Activated CD8-positive, alpha-beta T cell treated with anti-CD3 and anti-CD28 coated beads for 36 hours (primary cell): Measurements from ENCODE around the gene MAPK8. TPM values are rescaled to one million over a fixed set of nuclear protein-coding genes. Genes with fewer than 3 reads are reported as not detected.
A peak's percentile ranks its signal among the peaks of the same experiment; 100 is the strongest.

Source experiments
- ATAC-seq: fragments of 200-7000 bp; cut with Tn5 transposase; one replicate; pipeline ENCODE4 v1.10.0; 2021; ENCODE audit warnings: mild to moderate bottlenecking, moderate library complexity
- CTCF ChIA-PET: fragments of 350-600 bp; sonication (Branson Sonifier 250); formaldehyde crosslinking; loops from one replicate; lab custom pipeline; 2021; ENCODE audit warnings: antibody characterized with exemption; lab: Charles Lee
- POLR2A ChIA-PET: fragments of 350-600 bp; sonication (Branson Sonifier 250); formaldehyde crosslinking; loops from one replicate; lab custom pipeline; 2021; ENCODE audit warnings: antibody characterized with exemption; lab: Charles Lee
- DNase-seq: peaks from one replicate; pipeline ENCODE4 v3.0.0-alpha.2; 2020
- H3K27ac Mint-ChIP-seq: one replicate; pipeline ENCODE4 v1.8.0; 2021; ENCODE audit warnings: mild to moderate bottlenecking, mixed read lengths
- H3K27me3 Mint-ChIP-seq: one replicate; pipeline ENCODE4 v1.8.0; 2021; ENCODE audit warnings: mixed read lengths
- H3K36me3 Mint-ChIP-seq: one replicate; pipeline ENCODE4 v1.8.0; 2021; ENCODE audit warnings: low read depth, mixed read lengths
- H3K4me1 Mint-ChIP-seq: one replicate; pipeline ENCODE4 v1.8.0; 2021; ENCODE audit warnings: low read depth, mixed read lengths
- H3K4me3 Mint-ChIP-seq: one replicate; pipeline ENCODE4 v1.8.0; 2021; ENCODE audit warnings: mild to moderate bottlenecking, moderate library complexity, mixed read lengths
- H3K9me3 Mint-ChIP-seq: one replicate; pipeline ENCODE4 v1.8.0; 2021; ENCODE audit warnings: mixed read lengths
- intact Hi-C: fragments of 100-400 bp; cut with micrococcal nuclease; formaldehyde crosslinking; loops from one replicate; pipeline ENCODE4 v1.10.0; 2022
- total RNA-seq, 2 experiments: library from RNA; stranded (reverse); gene quantifications; one replicate each; pipeline ENCODE4 v1.2.3, GENCODE V29; 2021
- TF ChIP-seq, protein P1 (sequence below): fragments of 200-600 bp; IDR thresholded peaks from one replicate; pipeline ENCODE4 v1.8.0; 2022; ENCODE audit warnings: antibody characterized with exemption, mild to moderate bottlenecking

The MAPK8 gene
- total RNA-seq, 2 experiments from 2014 or later: 40.5 to 41.1 TPM

DNA sequence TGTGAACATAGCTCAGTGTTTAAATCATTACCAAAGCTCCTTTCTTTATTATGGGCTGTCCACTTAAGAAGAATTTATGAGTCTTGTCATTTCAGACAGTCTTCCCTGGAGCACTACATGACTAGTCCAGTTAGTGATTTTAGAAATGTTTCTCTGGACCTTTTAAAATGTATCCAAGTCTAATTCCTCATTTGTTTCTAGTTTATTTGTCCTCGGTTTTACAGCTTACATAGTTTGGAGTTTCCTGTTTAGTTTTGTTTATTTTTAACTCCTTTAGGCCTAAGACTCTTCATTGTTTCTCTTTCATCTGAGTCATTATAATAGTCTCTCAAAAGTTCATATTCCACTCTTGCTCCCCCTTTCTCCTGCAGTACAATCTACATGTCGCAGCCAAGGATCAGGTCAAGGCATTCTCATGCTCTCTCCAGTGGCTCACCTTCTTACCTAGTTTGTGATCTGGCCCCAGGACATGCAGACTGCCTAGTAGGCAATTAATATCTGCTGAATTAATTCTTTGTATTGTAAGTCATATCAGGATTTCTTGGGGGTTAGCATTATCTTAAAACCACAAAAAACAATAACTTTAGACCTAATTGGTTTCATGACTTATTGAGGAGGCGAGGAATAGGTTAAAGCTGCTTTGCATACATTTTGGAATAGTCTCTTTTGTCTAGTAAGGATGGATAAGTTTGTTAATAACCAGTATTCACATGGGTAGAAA, 93.8 kb downstream of the MAPK8 start:
- Mint-ChIP-seq H3K9me3 (no peaks in the 10 kb centered on the region), H3K4me1 (peaks cover 24% of the 10 kb centered on the region), H3K4me3 (no peak overlapping the region), H3K27ac (no peak overlapping the region), H3K27me3 (no peaks in the 10 kb centered on the region), H3K36me3 (peaks cover 1% of the 10 kb centered on the region)
- ATAC-seq (no peak), DNase-seq (no peak)
- CTCF ChIA-PET: interaction anchor here (1.2 to 1.4 kb wide), 2 partner anchors 36 to 256 kb away, joined by 3 to 6 read pairs; no protein-coding TSS in a partner anchor
- POLR2A ChIA-PET: no interaction called here
- TF ChIP-seq, protein P1, sequence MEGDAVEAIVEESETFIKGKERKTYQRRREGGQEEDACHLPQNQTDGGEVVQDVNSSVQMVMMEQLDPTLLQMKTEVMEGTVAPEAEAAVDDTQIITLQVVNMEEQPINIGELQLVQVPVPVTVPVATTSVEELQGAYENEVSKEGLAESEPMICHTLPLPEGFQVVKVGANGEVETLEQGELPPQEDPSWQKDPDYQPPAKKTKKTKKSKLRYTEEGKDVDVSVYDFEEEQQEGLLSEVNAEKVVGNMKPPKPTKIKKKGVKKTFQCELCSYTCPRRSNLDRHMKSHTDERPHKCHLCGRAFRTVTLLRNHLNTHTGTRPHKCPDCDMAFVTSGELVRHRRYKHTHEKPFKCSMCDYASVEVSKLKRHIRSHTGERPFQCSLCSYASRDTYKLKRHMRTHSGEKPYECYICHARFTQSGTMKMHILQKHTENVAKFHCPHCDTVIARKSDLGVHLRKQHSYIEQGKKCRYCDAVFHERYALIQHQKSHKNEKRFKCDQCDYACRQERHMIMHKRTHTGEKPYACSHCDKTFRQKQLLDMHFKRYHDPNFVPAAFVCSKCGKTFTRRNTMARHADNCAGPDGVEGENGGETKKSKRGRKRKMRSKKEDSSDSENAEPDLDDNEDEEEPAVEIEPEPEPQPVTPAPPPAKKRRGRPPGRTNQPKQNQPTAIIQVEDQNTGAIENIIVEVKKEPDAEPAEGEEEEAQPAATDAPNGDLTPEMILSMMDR: no peak
- intact Hi-C loops: no loop called here

DNA sequence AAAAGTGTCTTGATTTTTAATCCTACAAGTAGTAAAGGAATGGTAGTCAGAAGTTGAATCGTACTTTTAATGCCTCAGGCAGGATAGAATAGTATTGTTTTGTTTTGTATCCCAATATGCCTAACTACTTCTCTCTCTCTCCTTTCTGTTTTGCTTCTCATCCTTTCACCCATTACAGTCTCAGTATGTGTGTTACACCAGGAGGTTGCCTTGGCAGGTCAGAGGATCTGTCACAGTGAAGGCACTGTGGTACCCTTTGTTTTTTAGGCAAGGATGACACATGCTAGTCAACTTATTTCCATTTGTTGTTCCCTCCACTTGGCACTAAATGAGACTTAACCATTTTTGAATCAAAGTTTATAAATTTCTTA, 94.4 kb downstream of the MAPK8 start:
- CTCF ChIA-PET: no interaction called here
- Mint-ChIP-seq H3K27me3 (no peaks in the 10 kb centered on the region), H3K36me3 (peaks cover 2% of the 10 kb centered on the region), H3K4me3 (no peak overlapping the region), H3K9me3 (no peaks in the 10 kb centered on the region), H3K27ac (no peak overlapping the region), H3K4me1 (peaks cover 24% of the 10 kb centered on the region)
- TF ChIP-seq, protein P1: no peak
- intact Hi-C loops: no loop called here
- no peak for DNase-seq
- ATAC-seq: peak; percentile 34
- POLR2A ChIA-PET: no interaction called here

DNA sequence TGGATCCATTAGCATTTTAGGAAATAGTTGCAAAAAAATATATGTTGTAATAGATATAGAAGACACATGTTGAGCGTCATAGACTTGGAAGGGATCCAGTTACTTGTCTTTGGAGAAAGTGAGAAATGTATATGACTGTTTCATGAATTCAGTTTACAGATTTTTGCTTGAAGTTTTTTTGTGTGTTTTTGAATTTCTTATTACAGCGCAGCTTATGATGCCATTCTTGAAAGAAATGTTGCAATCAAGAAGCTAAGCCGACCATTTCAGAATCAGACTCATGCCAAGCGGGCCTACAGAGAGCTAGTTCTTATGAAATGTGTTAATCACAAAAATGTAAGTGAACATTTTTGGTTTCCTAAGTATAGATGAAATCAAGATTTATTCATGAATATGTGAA, 98.2 kb downstream of the MAPK8 start:
- no peak for ATAC-seq
- Mint-ChIP-seq H3K9me3 (no peaks in the 10 kb centered on the region), H3K27me3 (no peaks in the 10 kb centered on the region), H3K4me3 (no peak overlapping the region), H3K36me3 (peaks cover 4% of the 10 kb centered on the region), H3K4me1 (peaks cover 10% of the 10 kb centered on the region), H3K27ac (no peak overlapping the region)
- no peak for DNase-seq
- ChIA-PET POLR2A (no interaction called here), CTCF (no interaction called here)
- intact Hi-C loops: no loop called here
- TF ChIP-seq, protein P1: no peak

DNA sequence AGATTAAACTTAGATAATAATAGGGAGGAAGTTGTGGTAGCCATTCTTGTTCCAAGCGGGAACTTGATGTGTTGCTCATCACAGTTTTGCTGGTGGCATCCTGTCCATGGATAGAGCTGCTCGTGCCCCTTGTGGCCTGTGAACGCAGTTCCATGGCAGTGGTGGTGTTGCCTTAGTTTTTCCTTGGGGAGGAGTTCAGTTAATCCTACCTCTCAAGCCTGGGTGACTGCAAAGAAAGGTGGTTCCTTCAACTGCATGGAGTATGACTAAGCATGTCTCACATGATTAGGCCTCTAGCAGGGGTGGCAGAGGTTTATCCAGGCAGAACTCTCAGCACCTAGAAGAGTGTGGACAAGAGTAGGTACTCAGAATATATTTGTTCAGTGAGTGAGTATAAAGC, 99.7 kb downstream of the MAPK8 start:
- TF ChIP-seq, protein P1: no peak
- DNase-seq (no peak), ATAC-seq (no peak)
- intact Hi-C loops: no loop called here
- no peak overlapping the region for H3K27ac Mint-ChIP-seq
- H3K27me3 Mint-ChIP-seq: no peaks in the 10 kb centered on the region
- H3K9me3 Mint-ChIP-seq: no peaks in the 10 kb centered on the region
- peaks cover 18% of the 10 kb centered on the region for H3K36me3 Mint-ChIP-seq
- no peak overlapping the region for H3K4me3 Mint-ChIP-seq
- ChIA-PET POLR2A (no interaction called here), CTCF (no interaction called here)
- H3K4me1 Mint-ChIP-seq: no peaks in the 10 kb centered on the region

DNA sequence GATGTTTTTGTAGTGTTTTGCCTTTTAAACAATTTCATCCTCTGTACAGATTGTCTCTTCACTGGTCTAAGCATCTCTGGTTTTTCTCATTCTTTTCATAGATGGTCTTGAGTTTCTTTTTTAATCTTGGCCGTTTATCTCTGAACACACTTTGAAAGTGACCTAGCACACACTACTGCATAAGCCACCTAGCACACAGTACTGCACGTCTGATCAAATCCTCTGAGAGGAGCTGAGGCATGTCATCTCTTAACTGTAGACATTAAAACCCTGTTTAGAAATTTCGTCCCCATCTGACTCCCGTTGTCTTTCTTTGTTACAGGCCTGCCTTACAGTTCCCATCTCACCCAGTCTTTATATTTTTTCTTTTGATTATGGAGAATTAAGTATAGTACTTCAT, 100.2 kb downstream of the MAPK8 start:
- peaks cover 23% of the 10 kb centered on the region for H3K36me3 Mint-ChIP-seq
- ATAC-seq (no peak), DNase-seq (no peak)
- POLR2A ChIA-PET: no interaction called here
- CTCF ChIA-PET: no interaction called here
- TF ChIP-seq, protein P1: no peak
- H3K9me3 Mint-ChIP-seq: no peaks in the 10 kb centered on the region
- H3K4me1 Mint-ChIP-seq: no peaks in the 10 kb centered on the region
- H3K27me3 Mint-ChIP-seq: no peaks in the 10 kb centered on the region
- intact Hi-C loops: no loop called here
- no peak overlapping the region for H3K4me3 Mint-ChIP-seq
- no peak overlapping the region for H3K27ac Mint-ChIP-seq
